A673 (cell line): ENCODE data around the gene SEMA6B. TPM values are rescaled to one million over a fixed set of nuclear protein-coding genes. Genes with fewer than 3 reads are reported as not detected.

Source experiments
- BruUV-seq: library from RNA; stranded (reverse); fragments of 400-500 nt; replicated peaks from 2 replicates; lab custom pipeline; 2021; lab: Mats Ljungman, UMichigan
- CTCF ChIA-PET: fragments of 300-600 bp; sonication (Branson Sonifier 250); formaldehyde crosslinking; loops from one replicate; lab custom pipeline; 2022; ENCODE audit warnings: antibody characterized with exemption; lab: Charles Lee
- POLR2A ChIA-PET: fragments of 300-600 bp; sonication (Branson Sonifier 250); formaldehyde crosslinking; loops from one replicate; lab custom pipeline; 2022; ENCODE audit warnings: antibody characterized with exemption; ENCODE audit not compliant: low non-redundant PET; lab: Charles Lee
- DNase-seq: peaks from one replicate; pipeline ENCODE4 v3.0.0-alpha.2; 2015; ENCODE audit warnings: low spot score
- H3K27ac ChIP-seq: fragments of 200-600 bp; sonication (generic); 2 replicates; pipeline ENCODE4 v1.5.1; 2016; ENCODE audit warnings: mixed run types, low read depth, mild to moderate bottlenecking, mixed read lengths, antibody characterized with exemption, low read length; ENCODE audit not compliant: poor library complexity, severe bottlenecking
- H3K27me3 ChIP-seq: fragments of 200-600 bp; sonication (generic); replicated peaks from 2 replicates; pipeline ENCODE4 v1.6.1; 2017; ENCODE audit warnings: mixed run types, low read depth, mild to moderate bottlenecking, mixed read lengths, antibody characterized with exemption, low read length; ENCODE audit not compliant: insufficient read depth, poor library complexity
- H3K36me3 ChIP-seq: fragments of 200-600 bp; sonication (generic); 2 replicates; pipeline ENCODE4 v1.6.1; 2016; ENCODE audit warnings: mixed run types, mild to moderate bottlenecking, mixed read lengths, antibody characterized with exemption, low read length; ENCODE audit not compliant: insufficient read depth, poor library complexity, severe bottlenecking
- H3K4me1 ChIP-seq: fragments of 200-600 bp; sonication (generic); 2 replicates; pipeline ENCODE4 v1.6.1; 2017; ENCODE audit warnings: mixed run types, mild to moderate bottlenecking, mixed read lengths, antibody characterized with exemption, low read length; ENCODE audit not compliant: insufficient read depth, poor library complexity, severe bottlenecking
- H3K4me3 ChIP-seq: fragments of 200-600 bp; sonication (generic); 2 replicates; pipeline ENCODE4 v1.5.1; 2016; ENCODE audit warnings: low read depth, mixed run types, mild to moderate bottlenecking, mixed read lengths, low read length; ENCODE audit not compliant: poor library complexity, severe bottlenecking
- H3K9me3 ChIP-seq: fragments of 200-600 bp; sonication (generic); 2 replicates; pipeline ENCODE4 v1.6.1; 2016; ENCODE audit warnings: mixed run types, low read depth, mild to moderate bottlenecking, mixed read lengths, antibody characterized with exemption, low read length; ENCODE audit not compliant: poor library complexity, severe bottlenecking
- CTCF ChIP-seq: fragments of 300-800, 200-600 bp; sonication (generic); conservative IDR thresholded peaks from 2 replicates; pipeline ENCODE4 v1.5.1; 2017; ENCODE audit warnings: low read depth, mild to moderate bottlenecking, antibody characterized with exemption, low read length, moderate library complexity, mixed read lengths
- EZH2 ChIP-seq: fragments of 200-600 bp; sonication (generic); IDR thresholded peaks from 2 replicates; pipeline ENCODE4 v1.6.1; 2017; ENCODE audit warnings: borderline replicate concordance, low read depth, mild to moderate bottlenecking, mixed read lengths, antibody characterized with exemption, low read length; ENCODE audit not compliant: poor library complexity, severe bottlenecking
- intact Hi-C: fragments of 100-400 bp; cut with micrococcal nuclease; formaldehyde crosslinking; loops from one replicate; pipeline ENCODE4 v1.10.0; 2022; ENCODE audit not compliant: unreplicated experiment
- total RNA-seq: library from RNA; stranded (reverse); gene quantifications from 2 replicates; pipeline ENCODE4 v1.2.3, GENCODE V29; 2021

The SEMA6B gene
- total RNA-seq, 1 experiment from 2014 or later, result 9.2 TPM

GRCh38 chr19:4593409-4593851, 33.9 kb upstream of the SEMA6B start:
- no TSS peak for BruUV-seq
- H3K4me1 ChIP-seq, result peaks cover 9% of the 10 kb centered on the region
- ChIA-PET CTCF (no interaction called here), POLR2A (no interaction called here)
- TF ChIP-seq CTCF, result no peak
- TF ChIP-seq EZH2, result no peak
- H3K9me3 ChIP-seq, result no peaks in the 10 kb centered on the region
- intact Hi-C loops, result no loop called here
- H3K4me3 ChIP-seq, result no peak overlapping the region
- DNase-seq, result no peak
- no peaks in the 10 kb centered on the region for H3K36me3 ChIP-seq
- H3K27ac ChIP-seq, result no peak overlapping the region
- H3K27me3 ChIP-seq, result no peaks in the 10 kb centered on the region

DNA sequence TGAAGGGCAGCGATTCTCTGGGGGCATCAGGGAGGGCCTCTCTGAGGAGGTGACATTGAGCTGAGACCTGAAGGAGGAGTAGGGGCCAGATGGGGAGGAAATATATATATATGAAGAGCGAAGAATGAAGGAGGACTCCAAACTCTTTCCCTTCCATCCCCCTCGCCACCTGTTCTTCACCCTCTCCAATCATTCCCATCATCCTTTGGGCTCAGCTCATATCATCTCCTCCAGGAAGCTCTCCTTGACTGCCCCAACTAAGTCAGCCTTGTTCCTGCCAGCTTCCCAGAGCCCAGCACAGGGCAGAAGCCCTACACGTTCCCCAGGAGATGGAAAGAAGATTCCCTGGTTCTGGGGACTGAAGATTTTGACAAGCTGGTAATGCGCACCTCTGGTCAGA, 33.0 kb upstream of the SEMA6B start:
- no peak for DNase-seq
- Histone ChIP-seq H3K36me3 (no peaks in the 10 kb centered on the region), H3K4me1 (peaks cover 13% of the 10 kb centered on the region), H3K27me3 (no peaks in the 10 kb centered on the region), H3K4me3 (no peak overlapping the region), H3K9me3 (no peaks in the 10 kb centered on the region), H3K27ac (no peak overlapping the region)
- no peak for TF ChIP-seq CTCF
- TF ChIP-seq EZH2, result no peak
- ChIA-PET CTCF (interaction anchor here (0.6 kb wide), 1 partner anchor 28 kb away, joined by 4 read pairs; no protein-coding TSS in a partner anchor), POLR2A (no interaction called here)
- intact Hi-C loops, result no loop called here
- no TSS peak for BruUV-seq

DNA sequence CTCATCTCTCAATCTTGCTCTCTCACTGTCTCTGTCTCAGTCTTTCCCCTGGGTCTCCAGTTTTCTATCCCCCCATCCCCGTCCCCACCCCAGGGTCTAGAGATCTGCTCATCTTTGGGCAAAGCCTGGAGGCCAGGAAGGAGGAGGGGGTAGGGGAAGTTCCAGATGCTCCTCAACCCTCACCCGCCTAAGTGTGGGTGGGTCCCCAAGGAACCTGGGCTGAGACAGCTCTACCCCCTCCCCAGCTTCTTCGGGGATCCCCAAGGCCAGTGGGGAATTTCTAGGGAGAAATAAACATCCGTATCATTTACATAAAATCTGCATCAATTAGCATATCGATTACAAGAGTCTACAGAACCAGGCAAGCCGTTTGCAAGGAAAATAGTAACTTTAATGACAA, 31.8 kb upstream of the SEMA6B start:
- Histone ChIP-seq H3K4me3 (no peak overlapping the region), H3K36me3 (no peaks in the 10 kb centered on the region), H3K27me3 (no peaks in the 10 kb centered on the region), H3K4me1 (peaks cover 18% of the 10 kb centered on the region), H3K27ac (no peak overlapping the region), H3K9me3 (no peaks in the 10 kb centered on the region)
- DNase-seq, result no peak
- BruUV-seq, result no TSS peak
- ChIA-PET POLR2A (no interaction called here), CTCF (no interaction called here)
- intact Hi-C loops, result no loop called here
- TF ChIP-seq CTCF (no peak), EZH2 (no peak)
